Vagina (tissue), 2 donors: ENCODE results near the gene SCTR. TPM values are rescaled to one million over a fixed set of nuclear protein-coding genes. Genes with fewer than 3 reads are reported as not detected.

Source experiments
- DNase-seq, 2 donors: peaks; one replicate each; pipeline ENCODE4 v3.0.0-alpha.2; 2017; ENCODE audit errors: extremely low spot score in 2 of 2
- H3K27ac ChIP-seq: fragments of 200-600 bp; sonication (generic); one replicate; pipeline ENCODE4 v1.5.1; 2019
- H3K27me3 ChIP-seq: fragments of 200-600 bp; sonication (generic); one replicate; pipeline ENCODE4 v1.5.1; 2019
- H3K36me3 ChIP-seq, 2 donors: fragments of 200-600 bp; sonication (generic); one replicate each; pipeline ENCODE4 v1.5.1; 2017 to 2019
- H3K4me1 ChIP-seq: fragments of 200-600 bp; sonication (generic); one replicate; pipeline ENCODE4 v1.5.1; 2019
- H3K4me3 ChIP-seq, 2 donors: fragments of 200-600 bp; sonication (generic); 1 replicate in 1 of 2; 2 replicates in 1 of 2; pipeline ENCODE4 v1.5.1; 2016 to 2019
- H3K9me3 ChIP-seq: fragments of 200-600 bp; sonication (generic); one replicate; pipeline ENCODE4 v1.5.1; 2019
- CTCF ChIP-seq, 3 experiments: fragments of 450-650 bp in 2 of 3; fragments of 200-600 bp in 1 of 3; sonication (generic) in 1 of 3; IDR thresholded peaks; one replicate each; pipeline ENCODE4 v1.5.1; 2017 to 2019; ENCODE audit warnings: antibody characterized with exemption in 3 of 3, mild to moderate bottlenecking in 2 of 3, moderate library complexity in 2 of 3
- POLR2A ChIP-seq, 2 donors: fragments of 450-650 bp; IDR thresholded peaks; one replicate each; pipeline ENCODE4 v1.6.1; 2017; ENCODE audit warnings: antibody characterized with exemption in 2 of 2, mild to moderate bottlenecking in 2 of 2, moderate library complexity in 2 of 2
- POLR2AphosphoS5 ChIP-seq, 2 donors: sonication (generic); formaldehyde crosslinking; IDR thresholded peaks; one replicate each; pipeline ENCODE4 v1.9.0; 2017; ENCODE audit warnings: antibody characterized with exemption in 2 of 2, mild to moderate bottlenecking in 2 of 2, low read depth in 1 of 2; ENCODE audit not compliant: insufficient read depth in 1 of 2
- intact Hi-C: fragments of 100-400 bp; cut with DNase I; formaldehyde crosslinking; loops from one replicate; pipeline ENCODE4 v1.15.1; 2023
- total RNA-seq: library from RNA; depleted of rRNA; stranded (reverse); fragments of >200 nt; gene quantifications from one replicate; pipeline ENCODE4 v1.2.3, GENCODE V29; 2016

The SCTR gene
- total RNA-seq, 1 donor from 2014 or later = not detected

- H3K4me1 ChIP-seq = no peaks in the 10 kb centered on the region
- no peaks in the 10 kb centered on the region for H3K9me3 ChIP-seq
- intact Hi-C loops = no loop called here
- H3K27me3 ChIP-seq = no peaks in the 10 kb centered on the region
- no peak overlapping the region for H3K4me3 ChIP-seq
- DNase-seq = no peak
- TF ChIP-seq POLR2AphosphoS5 (IDR thresholded peaks at IDR 0.05; ENCODE audit: insufficient read depth in 1 of 2, low read depth in 1 of 2) (no peak), POLR2A (IDR thresholded peaks at IDR 0.05) (no peak)
- no peak overlapping the region for H3K27ac ChIP-seq
- no peaks in the 10 kb centered on the region for H3K36me3 ChIP-seq
Observed at GRCh38 chr2:119463990-119464389, 60.3 kb downstream of the SCTR start.

GRCh38 chr2:119463136-119463535 lies 61.1 kb downstream of the SCTR start:
- H3K27me3 ChIP-seq = no peaks in the 10 kb centered on the region
- no peak overlapping the region for H3K4me3 ChIP-seq
- H3K27ac ChIP-seq = no peak overlapping the region
- H3K9me3 ChIP-seq = no peaks in the 10 kb centered on the region
- H3K4me1 ChIP-seq = no peaks in the 10 kb centered on the region
- no peak for DNase-seq
- intact Hi-C loops = no loop called here
- no peaks in the 10 kb centered on the region for H3K36me3 ChIP-seq
- no peak for TF ChIP-seq POLR2AphosphoS5 (IDR thresholded peaks at IDR 0.05; ENCODE audit: insufficient read depth in 1 of 2, low read depth in 1 of 2)
- no peak for TF ChIP-seq POLR2A (IDR thresholded peaks at IDR 0.05)
- no peak for TF ChIP-seq CTCF (IDR thresholded peaks at IDR 0.05)

- Histone ChIP-seq H3K36me3 (no peaks in the 10 kb centered on the region), H3K9me3 (no peaks in the 10 kb centered on the region), H3K27me3 (no peaks in the 10 kb centered on the region), H3K4me3 (no peak overlapping the region), H3K27ac (no peak overlapping the region), H3K4me1 (no peaks in the 10 kb centered on the region)
- no peak for TF ChIP-seq POLR2AphosphoS5 (IDR thresholded peaks at IDR 0.05; ENCODE audit: insufficient read depth in 1 of 2, low read depth in 1 of 2)
- no peak for TF ChIP-seq CTCF (IDR thresholded peaks at IDR 0.05)
- TF ChIP-seq POLR2A (IDR thresholded peaks at IDR 0.05) = no peak
- DNase-seq = no peak
- intact Hi-C loops = no loop called here
Observed at GRCh38 chr2:119462574-119462973, 61.7 kb downstream of the SCTR start.

GRCh38 chr2:119461811-119462210 lies 62.5 kb downstream of the SCTR start:
- no peaks in the 10 kb centered on the region for H3K4me1 ChIP-seq
- no peak for DNase-seq
- TF ChIP-seq CTCF (IDR thresholded peaks at IDR 0.05) (no peak), POLR2A (IDR thresholded peaks at IDR 0.05) (no peak), POLR2AphosphoS5 (IDR thresholded peaks at IDR 0.05; ENCODE audit: insufficient read depth in 1 of 2, low read depth in 1 of 2) (no peak)
- intact Hi-C loops = no loop called here
- H3K9me3 ChIP-seq = no peaks in the 10 kb centered on the region
- H3K4me3 ChIP-seq = no peak overlapping the region
- no peaks in the 10 kb centered on the region for H3K27me3 ChIP-seq
- H3K27ac ChIP-seq = no peak overlapping the region
- H3K36me3 ChIP-seq = no peaks in the 10 kb centered on the region

GRCh38 chr2:119460076-119460475 lies 64.2 kb downstream of the SCTR start:
- no peak overlapping the region for H3K27ac ChIP-seq
- no peak for TF ChIP-seq POLR2A (IDR thresholded peaks at IDR 0.05)
- TF ChIP-seq CTCF (IDR thresholded peaks at IDR 0.05) = no peak
- no peak for TF ChIP-seq POLR2AphosphoS5 (IDR thresholded peaks at IDR 0.05; ENCODE audit: insufficient read depth in 1 of 2, low read depth in 1 of 2)
- intact Hi-C loops = no loop called here
- H3K27me3 ChIP-seq = no peaks in the 10 kb centered on the region
- H3K4me3 ChIP-seq = no peak overlapping the region
- no peak for DNase-seq
- H3K36me3 ChIP-seq = no peaks in the 10 kb centered on the region
- H3K9me3 ChIP-seq = no peaks in the 10 kb centered on the region
- H3K4me1 ChIP-seq = no peaks in the 10 kb centered on the region
